ENCODE results near the gene SPTLC1. TPM values are rescaled to one million over a fixed set of nuclear protein-coding genes. Genes with fewer than 3 reads are reported as not detected.
A peak's percentile ranks its signal among the peaks of the same experiment; 100 is the strongest.
"Not testable (repeated sequence)": the region's sequence is repeated elsewhere in the genome, so short reads cannot be mapped to it uniquely, and the experiment has no call there.

The SPTLC1 gene
- total and polyA plus RNA-seq, 2 of the 13 experiments (the other 11 are each of a cell fraction or from before 2014, with no cell fraction given), result 56.2 to 72.5 TPM

DNA sequence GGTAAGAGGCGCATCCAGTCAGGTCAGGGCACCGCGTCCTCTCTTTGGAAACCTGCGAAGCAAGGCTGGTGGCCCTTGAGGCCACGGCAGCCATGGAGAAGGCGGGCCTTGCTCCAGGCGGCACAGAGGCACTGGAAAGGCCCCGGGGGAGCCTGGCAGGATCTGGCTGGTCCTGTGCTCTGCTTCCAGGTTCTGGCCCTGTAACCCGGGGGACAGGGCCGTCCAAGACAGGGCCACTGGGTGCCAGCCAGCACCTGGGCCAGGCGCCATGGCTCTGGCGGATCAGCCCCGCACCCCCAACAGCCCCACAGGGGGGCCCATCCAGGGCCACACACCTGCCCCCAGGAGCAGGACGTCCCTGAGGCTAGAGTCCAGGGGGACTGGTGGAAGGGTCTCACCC lies 11.6 kb downstream of the SPTLC1 start:
- H3K4me1 ChIP-seq (ENCODE audit: insufficient read depth, low read length); POLR2A ChIA-PET: not testable (repeated sequence)
- 89% methylated on average over 5 of the region's 14 CpGs for WGBS (ENCODE audit: low lambda C conversion rate)

DNA sequence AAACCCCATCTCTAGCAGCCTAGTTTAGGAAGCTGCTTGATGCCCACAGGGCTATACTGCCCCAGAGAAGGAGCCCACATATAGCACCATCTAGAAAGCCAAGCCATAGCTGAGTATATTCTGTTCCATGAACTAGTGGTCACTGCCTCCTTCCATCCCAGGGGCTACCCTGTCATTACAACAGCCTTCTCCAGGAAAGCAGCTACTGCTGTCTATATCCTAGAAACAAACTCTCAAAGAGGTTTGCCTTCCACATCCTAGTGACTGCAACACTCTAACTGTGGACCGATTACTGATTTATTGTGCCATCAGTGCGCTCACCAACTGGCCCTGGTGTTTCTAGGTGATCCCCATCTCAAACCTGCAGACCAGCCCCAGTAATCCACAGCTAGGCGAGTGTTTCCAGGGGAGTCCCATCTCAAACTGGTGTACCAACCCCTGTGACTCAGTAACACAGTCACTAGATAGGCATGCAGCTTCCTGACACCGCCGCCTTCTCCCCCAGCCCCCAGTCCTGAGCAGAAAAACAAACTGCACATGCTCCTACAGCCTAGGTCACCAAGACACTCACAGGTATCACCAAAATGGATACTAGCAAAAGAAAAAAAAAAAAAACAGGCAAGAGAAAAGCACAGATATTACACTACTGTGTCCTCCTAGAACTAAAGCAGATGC lies 14.8 kb downstream of the SPTLC1 start:
- Histone ChIP-seq H3K4me3 (replicated peaks in 1 of 3; ENCODE audit: insufficient read depth in 1 of 3, low read depth in 2 of 3, low read length in 3 of 3) (no peak overlapping the region), H3K9me3 (ENCODE audit: low read length) (no peaks in the 10 kb centered on the region), H3K27ac (ENCODE audit: extremely low read length, insufficient read depth, low read length) (no peak overlapping the region), H3K79me2 (ENCODE audit: insufficient read depth, low read length) (no peaks in the 10 kb centered on the region), H3K27me3 (ENCODE audit: control insufficient read depth in 1 of 2, insufficient read depth in 2 of 2, low read length in 2 of 2) (no peaks in the 10 kb centered on the region), H2AFZ (ENCODE audit: low read length) (no peak overlapping the region), H3K36me3 (replicated peaks in 1 of 2; ENCODE audit: control insufficient read depth in 1 of 2, insufficient read depth in 2 of 2, low read length in 2 of 2) (peaks cover 1 to 12% of the 10 kb centered on the region in 2 experiments; a peak in 2 of 5 replicates), H3K4me2 (ENCODE audit: low read depth, low read length) (no peak overlapping the region), H3K9ac (ENCODE audit: insufficient read depth, low read depth, low read length) (no peak overlapping the region), H3K4me1 (ENCODE audit: insufficient read depth, low read length) (no peaks in the 10 kb centered on the region), H4K20me1 (ENCODE audit: insufficient read depth, low read length) (no peaks in the 10 kb centered on the region; the same call in 1 of the 2 replicates)
- WGBS (ENCODE audit: low lambda C conversion rate), result 96% methylated on average over 5 of the region's 5 CpGs
- ChIA-PET POLR2A (interaction anchor here (1.0 kb wide), 1 partner anchor 570 kb away, joined by 4 read pairs; the partner anchor contains the start of gene IPPK), CTCF (ENCODE audit: low intra/inter-chr PET ratio, low total read pairs) (no interaction called here)
- intact Hi-C loops (cut with micrococcal nuclease; ENCODE audit: unreplicated experiment), result no loop called here
- in situ Hi-C loops (cut with HindIII; ENCODE audit: extremely low pct_ligation_motif_present, low pct_unique_long_range_greater_than_20kb), result no loop called here
- DNase-seq (ENCODE audit: low spot score), result no peak
- BruUV-seq (replicated peaks), result no TSS peak
- no peak for FAIRE-seq
- peak; percentile 26; the same call in 1 of the 3 replicates for ATAC-seq
- TF ChIP-seq ZNF678 (CRISPR knock-in tag; IDR thresholded peaks at IDR 0.05) (no peak), FOSL2 (CRISPR knock-in tag; IDR thresholded peaks at IDR 0.05) (peak; percentile 53)

More for the DNA sequence above, 11.6 kb downstream of the SPTLC1 start:
- H3K4me3 ChIP-seq (replicated peaks in 1 of 3; ENCODE audit: insufficient read depth in 1 of 3, low read depth in 2 of 3, low read length in 3 of 3); H3K36me3 ChIP-seq (replicated peaks in 1 of 2; ENCODE audit: control insufficient read depth in 1 of 2, insufficient read depth in 2 of 2, low read length in 2 of 2); in situ Hi-C loops (cut with HindIII; ENCODE audit: extremely low pct_ligation_motif_present, low pct_unique_long_range_greater_than_20kb); ATAC-seq; H3K27me3 ChIP-seq (ENCODE audit: control insufficient read depth in 1 of 2, insufficient read depth in 2 of 2, low read length in 2 of 2); DNase-seq (ENCODE audit: low spot score); H3K27ac ChIP-seq (ENCODE audit: extremely low read length, insufficient read depth, low read length); H3K9me3 ChIP-seq (ENCODE audit: low read length); H4K20me1 ChIP-seq (ENCODE audit: insufficient read depth, low read length); H3K9ac ChIP-seq (ENCODE audit: insufficient read depth, low read depth, low read length); FAIRE-seq; CTCF ChIA-PET (ENCODE audit: low intra/inter-chr PET ratio, low total read pairs); intact Hi-C loops (cut with micrococcal nuclease; ENCODE audit: unreplicated experiment); BruUV-seq (replicated peaks); H3K4me2 ChIP-seq (ENCODE audit: low read depth, low read length); H3K79me2 ChIP-seq (ENCODE audit: insufficient read depth, low read length); H2AFZ ChIP-seq (ENCODE audit: low read length): not testable (repeated sequence)
